ENCODE measurements around the gene KATNB1.

DNA sequence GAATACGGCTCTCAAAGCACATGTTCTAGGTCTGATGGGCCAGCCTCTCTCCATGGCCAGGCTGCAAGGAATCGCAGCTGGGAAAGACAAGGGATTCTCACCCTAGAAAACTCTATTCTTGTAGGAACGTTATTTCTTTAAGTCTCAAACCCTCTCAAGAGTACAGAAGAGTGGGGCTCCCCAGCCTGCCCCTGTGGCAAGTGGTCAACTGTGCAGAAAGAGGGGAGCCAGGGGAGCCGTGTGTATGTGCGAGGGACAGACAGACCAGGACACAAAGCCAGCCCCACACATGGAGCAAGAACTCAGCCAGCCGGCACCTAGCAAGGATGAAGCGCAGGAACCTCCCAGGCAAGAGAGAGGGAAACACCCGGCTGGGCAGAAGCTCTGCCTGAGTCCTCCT, 50.4 kb downstream of the KATNB1 start:
- TF ChIP-seq ELF4 (IDR thresholded peaks at IDR 0.05) (no peak), BHLHE40 (IDR thresholded peaks at IDR 0.05; ENCODE audit: borderline replicate concordance) (no peak), ARNT (IDR thresholded peaks at IDR 0.05) (no peak), FOXK2 (IDR thresholded peaks at IDR 0.05) (no peak), FOXM1 (IDR thresholded peaks at IDR 0.05; ENCODE audit: borderline replicate concordance) (no peak), SP1 (IDR thresholded peaks at IDR 0.05) (no peak), ZNF384 (IDR thresholded peaks at IDR 0.05) (no peak), FOXA1 (IDR thresholded peaks at IDR 0.05) (no peak), NFRKB (IDR thresholded peaks at IDR 0.05) (no peak), TARDBP (IDR thresholded peaks at IDR 0.05) (no peak)
- TF ChIP-seq, protein P1, sequence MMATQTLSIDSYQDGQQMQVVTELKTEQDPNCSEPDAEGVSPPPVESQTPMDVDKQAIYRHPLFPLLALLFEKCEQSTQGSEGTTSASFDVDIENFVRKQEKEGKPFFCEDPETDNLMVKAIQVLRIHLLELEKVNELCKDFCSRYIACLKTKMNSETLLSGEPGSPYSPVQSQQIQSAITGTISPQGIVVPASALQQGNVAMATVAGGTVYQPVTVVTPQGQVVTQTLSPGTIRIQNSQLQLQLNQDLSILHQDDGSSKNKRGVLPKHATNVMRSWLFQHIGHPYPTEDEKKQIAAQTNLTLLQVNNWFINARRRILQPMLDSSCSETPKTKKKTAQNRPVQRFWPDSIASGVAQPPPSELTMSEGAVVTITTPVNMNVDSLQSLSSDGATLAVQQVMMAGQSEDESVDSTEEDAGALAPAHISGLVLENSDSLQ (IDR thresholded peaks at IDR 0.05) = no peak

Data from HEK293T (cell line).